Smooth muscle cell (in vitro differentiated cells): Measurements from ENCODE around the gene PLXNA4. TPM values are rescaled to one million over a fixed set of nuclear protein-coding genes. Genes with fewer than 3 reads are reported as not detected.

Source experiments
- DNase-seq: peaks from one replicate; lab custom pipeline; 2025; ENCODE audit not compliant: unreplicated experiment; lab: John Stamatoyannopoulos, UW
- H2AFZ ChIP-seq: fragments of 200-600 bp; sonication (generic); 2 replicates; pipeline ENCODE4 v1.6.0; 2016; ENCODE audit warnings: antibody characterized with exemption, low read depth, mild to moderate bottlenecking
- H3F3A ChIP-seq: fragments of 200-600 bp; sonication (generic); 2 replicates; pipeline ENCODE4 v1.6.0; 2017; ENCODE audit warnings: antibody characterized with exemption, low read depth
- H3K27ac ChIP-seq: fragments of 200-600 bp; sonication (generic); 2 replicates; pipeline ENCODE4 v1.5.1; 2016; ENCODE audit warnings: low read depth, mild to moderate bottlenecking
- H3K27me3 ChIP-seq: fragments of 200-600 bp; sonication (generic); 2 replicates; pipeline ENCODE4 v1.6.1; 2016; ENCODE audit warnings: low read depth, mild to moderate bottlenecking
- H3K36me3 ChIP-seq: fragments of 200-600 bp; sonication (generic); 2 replicates; pipeline ENCODE4 v1.5.1; 2016; ENCODE audit warnings: low read depth
- H3K4me1 ChIP-seq: fragments of 200-600 bp; sonication (generic); 2 replicates; pipeline ENCODE4 v1.5.1; 2016; ENCODE audit warnings: low read depth
- H3K4me2 ChIP-seq: fragments of 200-600 bp; sonication (generic); 2 replicates; pipeline ENCODE4 v1.6.0; 2016; ENCODE audit warnings: mild to moderate bottlenecking
- H3K4me3 ChIP-seq: fragments of 200-600 bp; sonication (generic); 2 replicates; pipeline ENCODE4 v1.5.1; 2016; ENCODE audit warnings: mild to moderate bottlenecking
- H3K79me2 ChIP-seq: fragments of 200-600 bp; sonication (generic); 2 replicates; pipeline ENCODE4 v1.6.0; 2016; ENCODE audit warnings: low read depth, mild to moderate bottlenecking
- H3K9ac ChIP-seq: fragments of 200-600 bp; sonication (generic); 2 replicates; pipeline ENCODE4 v1.6.0; 2016; ENCODE audit warnings: low read depth
- H3K9me3 ChIP-seq: fragments of 200-600 bp; sonication (generic); replicated peaks from 2 replicates; pipeline ENCODE4 v1.5.1; 2016; ENCODE audit warnings: low read depth
- H4K20me1 ChIP-seq: fragments of 200-600 bp; sonication (generic); 2 replicates; pipeline ENCODE4 v1.6.0; 2016; ENCODE audit warnings: low read depth
- CTCF ChIP-seq: fragments of 200-600 bp; sonication (generic); IDR thresholded peaks from 2 replicates; pipeline ENCODE4 v1.5.1; 2017; ENCODE audit warnings: borderline replicate concordance, mild to moderate bottlenecking, antibody characterized with exemption; ENCODE audit not compliant: insufficient read depth, poor library complexity, severe bottlenecking
- WGBS: methylation state at CpG from one replicate; pipeline ENCODE4 v1.1.7; 2016; ENCODE audit warnings: low lambda C conversion rate; 5-methylcytosine and 5-hydroxymethylcytosine counted together
- polyA plus RNA-seq: library from polyadenylated mRNA; unstranded; fragments of >200 nt; fragmentation: Nextera tagmentation; extraction: Ambion mirVana; gene quantifications from 2 replicates; pipeline ENCODE4 v1.2.1, GENCODE V29; 2016
- total RNA-seq: library from RNA; depleted of rRNA; stranded (reverse); fragments of >200 nt; gene quantifications from 2 replicates; pipeline ENCODE4 v1.2.3, GENCODE V29; 2014

The PLXNA4 gene
- total and polyA plus RNA-seq, 2 experiments from 2014 or later: 8.5 to 9.9 TPM

- 68% methylated on average over 8 of the region's 8 CpGs for WGBS
- Histone ChIP-seq H3K27me3 (peaks cover 25% of the 10 kb centered on the region), H2AFZ (no peak overlapping the region)
These were observed 11.4 kb downstream of the PLXNA4 start for GRCh38 chr7:132564849-132565248.

GRCh38 chr7:132564090-132564489 lies 12.2 kb downstream of the PLXNA4 start:
- Histone ChIP-seq H3K27me3 (peaks cover 25% of the 10 kb centered on the region), H3F3A (no peaks in the 10 kb centered on the region), H3K36me3 (no peaks in the 10 kb centered on the region), H3K9me3 (no peaks in the 10 kb centered on the region), H3K4me1 (no peaks in the 10 kb centered on the region), H2AFZ (no peak overlapping the region), H3K27ac (no peak overlapping the region), H3K79me2 (no peaks in the 10 kb centered on the region), H3K4me2 (no peak overlapping the region), H4K20me1 (no peaks in the 10 kb centered on the region), H3K9ac (no peak overlapping the region), H3K4me3 (no peak overlapping the region)
- no peak for DNase-seq
- WGBS: 73% methylated on average over 1 of the region's 1 CpG
- no peak for TF ChIP-seq CTCF

More at GRCh38 chr7:132564849-132565248, 11.4 kb downstream of the PLXNA4 start:
- no peak for TF ChIP-seq CTCF
- Histone ChIP-seq H3F3A (no peaks in the 10 kb centered on the region), H3K4me3 (no peak overlapping the region), H4K20me1 (no peaks in the 10 kb centered on the region), H3K36me3 (no peaks in the 10 kb centered on the region), H3K4me2 (no peak overlapping the region), H3K79me2 (no peaks in the 10 kb centered on the region), H3K27ac (no peak overlapping the region), H3K9ac (no peak overlapping the region), H3K4me1 (no peaks in the 10 kb centered on the region), H3K9me3 (no peaks in the 10 kb centered on the region)
- no peak for DNase-seq

GRCh38 chr7:132562690-132563089 lies 13.6 kb downstream of the PLXNA4 start:
- Histone ChIP-seq H4K20me1 (no peaks in the 10 kb centered on the region), H3K9me3 (no peaks in the 10 kb centered on the region), H3K9ac (no peak overlapping the region), H3K79me2 (no peaks in the 10 kb centered on the region), H3K4me3 (no peak overlapping the region), H3K4me1 (no peaks in the 10 kb centered on the region), H3F3A (no peaks in the 10 kb centered on the region), H3K4me2 (no peak overlapping the region), H2AFZ (no peak overlapping the region), H3K27ac (no peak overlapping the region), H3K27me3 (peaks cover 25% of the 10 kb centered on the region), H3K36me3 (no peaks in the 10 kb centered on the region)
- no CpG with 5 or more reads among the region's 1 CpG for WGBS
- TF ChIP-seq CTCF: no peak
- no peak for DNase-seq

- Histone ChIP-seq H3K27ac (no peak overlapping the region), H3F3A (no peaks in the 10 kb centered on the region), H3K9ac (no peak overlapping the region), H3K79me2 (no peaks in the 10 kb centered on the region), H3K9me3 (no peaks in the 10 kb centered on the region), H2AFZ (no peak overlapping the region), H3K4me1 (no peaks in the 10 kb centered on the region), H3K4me3 (no peak overlapping the region), H3K36me3 (no peaks in the 10 kb centered on the region), H3K4me2 (no peak overlapping the region), H3K27me3 (peaks cover 19% of the 10 kb centered on the region), H4K20me1 (no peaks in the 10 kb centered on the region)
- WGBS: 71% methylated on average over 1 of the region's 2 CpGs
- no peak for TF ChIP-seq CTCF
- DNase-seq: no peak
These were observed 14.5 kb downstream of the PLXNA4 start for GRCh38 chr7:132561763-132562162.
